Kidney epithelial cell (primary cell): ENCODE measurements around the gene EDNRB. TPM values are rescaled to one million over a fixed set of nuclear protein-coding genes. Genes with fewer than 3 reads are reported as not detected.
"Not testable (repeated sequence)": the region's sequence is repeated elsewhere in the genome, so short reads cannot be mapped to it uniquely, and the experiment has no call there.

Experiments used
- DNase-seq: peaks from one replicate; pipeline ENCODE4 v3.0.0-alpha.2; 2010; ENCODE audit warnings: low read depth
- H3K27me3 ChIP-seq: 2 replicates; pipeline ENCODE4 v1.6.0; 2011; ENCODE audit warnings: low read length; ENCODE audit not compliant: control insufficient read depth, insufficient read depth
- H3K36me3 ChIP-seq: 2 replicates; pipeline ENCODE4 v1.5.1; 2011; ENCODE audit warnings: low read length; ENCODE audit not compliant: control insufficient read depth, insufficient read depth
- H3K4me3 ChIP-seq: 2 replicates; pipeline ENCODE4 v1.5.1; 2011; ENCODE audit warnings: low read depth, mild to moderate bottlenecking, control low read depth, low read length
- total RNA-seq: library from RNA; depleted of rRNA; stranded (reverse); fragments of >200 nt; gene quantifications from 2 replicates; pipeline ENCODE4 v1.2.3, GENCODE V29; 2015
- TF ChIP-seq, protein P1 (sequence below): IDR thresholded peaks from 2 replicates; pipeline ENCODE4 v1.5.1; 2011; ENCODE audit warnings: mild to moderate bottlenecking, moderate library complexity, low read length, control low read depth, inconsistent platforms; ENCODE audit not compliant: insufficient read depth, poor library complexity, severe bottlenecking

Gene EDNRB
- total RNA-seq = 0.21 and 0.75 TPM in 2 replicates

DNA sequence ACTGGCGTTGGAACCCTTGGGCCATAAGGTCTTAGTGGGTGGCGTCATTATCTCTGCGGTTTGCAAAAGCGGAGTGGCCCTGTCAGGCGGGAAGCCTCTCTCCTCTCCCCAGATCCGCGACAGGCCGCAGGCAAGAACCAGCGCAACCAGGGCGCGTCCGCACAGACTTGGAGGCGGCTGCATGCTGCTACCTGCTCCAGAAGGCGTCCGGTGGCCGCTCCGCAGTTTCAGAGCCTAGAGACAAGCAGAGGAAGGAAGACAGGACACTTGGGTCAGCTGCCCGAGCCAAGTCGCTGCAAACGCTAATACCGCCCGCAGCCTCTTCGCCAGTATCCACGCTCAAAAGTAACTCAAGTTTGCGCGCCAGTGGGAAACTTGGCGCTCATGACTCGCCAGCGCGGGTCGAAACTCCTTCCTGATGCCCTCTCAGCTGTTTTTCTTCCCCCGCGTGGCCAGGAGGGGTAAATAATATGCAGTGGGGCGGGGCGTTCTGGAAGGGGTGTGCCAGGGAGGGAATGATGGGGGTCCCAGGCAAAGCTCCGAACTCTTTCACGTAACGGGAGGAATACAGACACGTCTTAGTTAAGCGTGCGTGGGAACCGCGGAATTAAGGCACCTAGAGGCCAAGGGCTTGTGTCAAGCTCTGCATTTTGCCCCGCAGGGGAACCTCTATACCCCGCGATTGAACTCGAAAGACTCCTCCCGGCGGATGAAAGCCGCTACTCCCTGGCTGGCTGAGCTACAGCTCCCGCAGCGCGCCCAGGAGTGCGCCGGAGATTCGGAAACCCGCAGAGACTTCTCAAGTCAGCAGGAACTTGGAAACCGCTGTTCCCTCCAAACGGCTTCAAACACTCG is at the start of gene EDNRB:
Gene EDNRB (minus strand): TSS at position 441 of the 855 bp plus-strand sequence. CDS start 258 bp downstream, at position 183.
- TF ChIP-seq, protein P1, sequence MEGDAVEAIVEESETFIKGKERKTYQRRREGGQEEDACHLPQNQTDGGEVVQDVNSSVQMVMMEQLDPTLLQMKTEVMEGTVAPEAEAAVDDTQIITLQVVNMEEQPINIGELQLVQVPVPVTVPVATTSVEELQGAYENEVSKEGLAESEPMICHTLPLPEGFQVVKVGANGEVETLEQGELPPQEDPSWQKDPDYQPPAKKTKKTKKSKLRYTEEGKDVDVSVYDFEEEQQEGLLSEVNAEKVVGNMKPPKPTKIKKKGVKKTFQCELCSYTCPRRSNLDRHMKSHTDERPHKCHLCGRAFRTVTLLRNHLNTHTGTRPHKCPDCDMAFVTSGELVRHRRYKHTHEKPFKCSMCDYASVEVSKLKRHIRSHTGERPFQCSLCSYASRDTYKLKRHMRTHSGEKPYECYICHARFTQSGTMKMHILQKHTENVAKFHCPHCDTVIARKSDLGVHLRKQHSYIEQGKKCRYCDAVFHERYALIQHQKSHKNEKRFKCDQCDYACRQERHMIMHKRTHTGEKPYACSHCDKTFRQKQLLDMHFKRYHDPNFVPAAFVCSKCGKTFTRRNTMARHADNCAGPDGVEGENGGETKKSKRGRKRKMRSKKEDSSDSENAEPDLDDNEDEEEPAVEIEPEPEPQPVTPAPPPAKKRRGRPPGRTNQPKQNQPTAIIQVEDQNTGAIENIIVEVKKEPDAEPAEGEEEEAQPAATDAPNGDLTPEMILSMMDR = no peak
- peak within 1 kb of the TSS; percentile 42 for H3K4me3 ChIP-seq
- no peaks in the 10 kb centered on the region for H3K36me3 ChIP-seq
- H3K27me3 ChIP-seq = peaks cover 3% of the 10 kb centered on the region
- no peak for DNase-seq

DNA sequence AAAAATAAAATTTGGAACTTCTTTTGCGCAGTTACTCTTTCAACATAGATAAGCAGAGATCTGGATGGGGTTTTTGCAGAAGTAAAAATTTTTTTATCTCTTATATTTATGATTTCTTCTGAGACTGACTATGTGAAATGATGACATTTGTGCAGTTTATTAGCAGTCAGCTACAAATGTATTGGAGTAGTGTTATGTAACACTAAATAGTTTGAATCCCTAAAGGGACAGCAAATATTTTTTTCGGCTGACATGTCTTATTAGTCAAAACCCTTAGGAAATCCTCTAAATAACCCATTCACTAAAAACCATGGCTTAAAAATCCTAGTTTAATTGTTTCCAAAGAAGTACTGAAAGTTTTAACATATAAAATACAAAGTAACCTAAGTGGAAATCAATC is 48.0 kb upstream of the EDNRB start:
- H3K4me3 ChIP-seq = no peak overlapping the region
- no peaks in the 10 kb centered on the region for H3K27me3 ChIP-seq
- no peak for DNase-seq
- TF ChIP-seq, protein P1 = no peak
- H3K36me3 ChIP-seq = no peaks in the 10 kb centered on the region

DNA sequence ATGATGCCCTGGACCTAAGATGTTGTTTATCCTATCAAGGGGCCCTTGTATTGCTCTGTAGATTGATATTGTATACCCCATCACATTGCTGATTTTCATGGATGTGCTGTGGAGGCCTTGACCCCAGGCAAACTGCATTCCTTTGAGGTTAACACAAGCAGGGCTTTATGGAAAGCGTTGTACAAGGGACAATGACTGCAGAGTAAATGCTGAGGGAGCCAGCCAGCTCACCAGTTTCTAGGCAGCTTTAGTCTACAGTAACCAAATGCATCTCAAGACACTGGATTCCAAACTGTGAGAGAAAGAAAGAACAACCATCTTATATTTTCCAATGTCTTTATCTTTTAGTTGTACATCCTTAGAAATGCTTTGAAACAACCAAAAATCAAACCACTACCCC is 34.1 kb upstream of the EDNRB start:
- H3K27me3 ChIP-seq = no peaks in the 10 kb centered on the region
- H3K36me3 ChIP-seq = no peaks in the 10 kb centered on the region
- no peak overlapping the region for H3K4me3 ChIP-seq
- TF ChIP-seq, protein P1 = no peak
- DNase-seq = no peak

DNA sequence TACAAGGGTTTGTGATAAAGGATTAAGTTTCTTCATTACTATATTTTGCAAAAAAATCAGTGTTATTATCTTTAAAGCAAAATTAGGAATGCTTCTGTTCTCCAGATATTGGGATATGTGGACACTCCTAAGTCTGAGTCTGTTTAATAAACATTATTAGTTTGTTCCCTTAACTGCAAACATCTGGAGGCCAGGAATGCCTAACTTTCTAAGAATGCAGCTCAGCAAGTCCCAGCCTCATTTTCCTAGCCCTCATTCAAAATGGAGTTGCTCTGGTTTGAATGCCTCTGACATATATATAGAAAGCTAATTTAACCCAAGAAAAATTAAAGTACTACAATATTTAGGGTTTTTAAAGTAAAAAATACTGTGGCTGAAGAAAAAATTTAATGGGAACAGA is 33.6 kb upstream of the EDNRB start:
- TF ChIP-seq, protein P1 = no peak
- H3K4me3 ChIP-seq = no peak overlapping the region
- DNase-seq = no peak
- no peaks in the 10 kb centered on the region for H3K27me3 ChIP-seq
- H3K36me3 ChIP-seq = no peaks in the 10 kb centered on the region

DNA sequence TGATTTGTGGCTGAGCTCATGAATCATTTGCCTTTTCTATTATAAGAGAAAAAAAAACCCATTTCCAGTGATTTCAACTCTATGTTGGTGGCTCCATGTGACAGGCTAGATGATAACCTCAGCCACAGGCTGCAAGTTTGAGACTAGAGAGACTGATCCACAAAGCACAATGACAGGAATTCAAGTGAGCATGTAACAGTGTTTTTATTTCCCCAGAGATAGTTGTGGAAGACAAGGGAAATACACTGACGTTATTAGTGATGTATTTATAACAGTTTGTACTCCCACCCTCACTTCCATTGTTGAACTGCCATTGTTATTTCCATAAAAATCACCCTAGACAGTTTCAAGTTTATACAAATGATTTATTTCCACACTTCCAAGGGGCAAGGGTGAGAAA is 27.9 kb upstream of the EDNRB start:
- no peak for DNase-seq
- Histone ChIP-seq H3K36me3 (no peaks in the 10 kb centered on the region), H3K4me3 (no peak overlapping the region), H3K27me3 (no peaks in the 10 kb centered on the region)
- TF ChIP-seq, protein P1 = no peak

DNA sequence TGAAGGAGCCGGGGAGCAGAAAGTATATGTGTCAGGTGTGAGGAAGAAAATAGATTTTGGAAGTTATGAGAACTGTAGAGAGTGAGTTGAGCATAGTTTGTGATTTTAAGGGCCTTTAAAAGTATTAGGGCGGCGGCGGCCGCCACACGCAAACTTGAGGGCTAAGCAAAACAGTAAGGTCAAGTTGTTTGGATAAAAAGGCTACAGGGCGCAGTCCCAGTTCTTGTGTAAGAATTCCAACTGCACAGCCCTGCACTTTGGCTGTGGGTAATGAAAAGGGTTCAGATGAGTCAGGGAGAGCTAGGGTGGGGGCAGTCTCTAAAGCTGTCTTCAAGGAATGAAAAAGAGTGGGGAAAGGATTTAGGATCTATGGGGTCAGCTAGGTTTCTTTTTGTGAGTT is 16.4 kb upstream of the EDNRB start:
- DNase-seq, H3K27me3 ChIP-seq, H3K4me3 ChIP-seq, H3K36me3 ChIP-seq: not testable (repeated sequence)
